HEK293T (cell line): ENCODE data around the gene CYB5R3.
"Not testable (repeated sequence)": the region's sequence is repeated elsewhere in the genome, so short reads cannot be mapped to it uniquely, and the experiment has no call there.

ENCODE experiments used
- ARNT ChIP-seq: fragments of 450-650 bp; IDR thresholded peaks from 2 replicates; pipeline ENCODE4 v1.6.1; 2017; ENCODE audit warnings: mild to moderate bottlenecking
- BHLHE40 ChIP-seq: fragments of 450-650 bp; IDR thresholded peaks from 2 replicates; pipeline ENCODE4 v1.6.1; 2016; ENCODE audit warnings: mild to moderate bottlenecking, moderate library complexity, borderline replicate concordance
- ELF4 ChIP-seq: fragments of 450-650 bp; IDR thresholded peaks from 2 replicates; pipeline ENCODE4 v1.6.1; 2017; ENCODE audit warnings: antibody characterized with exemption
- FOXA1 ChIP-seq: fragments of 450-650 bp; IDR thresholded peaks from 2 replicates; pipeline ENCODE4 v1.6.1; 2016; ENCODE audit warnings: mild to moderate bottlenecking
- FOXK2 ChIP-seq: fragments of 450-650 bp; IDR thresholded peaks from 2 replicates; pipeline ENCODE4 v1.6.1; 2016; ENCODE audit warnings: mild to moderate bottlenecking
- FOXM1 ChIP-seq: fragments of 450-650 bp; IDR thresholded peaks from 2 replicates; pipeline ENCODE4 v1.6.1; 2017; ENCODE audit warnings: mild to moderate bottlenecking, borderline replicate concordance
- HDGF ChIP-seq: fragments of 450-650 bp; IDR thresholded peaks from 2 replicates; pipeline ENCODE4 v1.6.1; 2017; ENCODE audit warnings: antibody characterized with exemption, borderline replicate concordance
- LEF1 ChIP-seq: fragments of 450-650 bp; IDR thresholded peaks from 2 replicates; pipeline ENCODE4 v1.6.1; 2017; ENCODE audit warnings: mild to moderate bottlenecking, borderline replicate concordance
- NFRKB ChIP-seq: fragments of 450-650 bp; IDR thresholded peaks from 2 replicates; pipeline ENCODE4 v1.6.1; 2016; ENCODE audit warnings: mild to moderate bottlenecking, moderate library complexity
- PKNOX1 ChIP-seq: fragments of 450-650 bp; IDR thresholded peaks from 2 replicates; pipeline ENCODE4 v1.6.1; 2016
- SP1 ChIP-seq: fragments of 450-650 bp; IDR thresholded peaks from 2 replicates; pipeline ENCODE4 v1.6.1; 2017
- SUZ12 ChIP-seq: fragments of 450-650 bp; IDR thresholded peaks from 2 replicates; pipeline ENCODE4 v1.6.1; 2016; ENCODE audit warnings: mild to moderate bottlenecking
- TARDBP ChIP-seq: fragments of 450-650 bp; IDR thresholded peaks from 2 replicates; pipeline ENCODE4 v1.6.1; 2016
- ZNF384 ChIP-seq: fragments of 450-650 bp; IDR thresholded peaks from 2 replicates; pipeline ENCODE4 v1.6.1; 2016

GRCh38 chr22:42666393-42666792 lies 17.2 kb upstream of the CYB5R3 start:
- not testable (repeated sequence) for TF ChIP-seq BHLHE40, HDGF, ELF4, SP1, ZNF384, FOXM1, PKNOX1, SUZ12, NFRKB, FOXA1, LEF1, ARNT, TARDBP, FOXK2
